H9 (cell line): ENCODE results near the gene PLPP2. TPM values are rescaled to one million over a fixed set of nuclear protein-coding genes. Genes with fewer than 3 reads are reported as not detected.

Source experiments
- DNase-seq: peaks from one replicate; pipeline ENCODE4 v3.0.0-alpha.2; 2017
- H2AFZ ChIP-seq: one replicate; pipeline ENCODE4 v1.6.1; 2013; ENCODE audit warnings: mild to moderate bottlenecking, low read length, control low read depth, moderate library complexity
- H2AK5ac ChIP-seq: 2 replicates; pipeline ENCODE4 v1.6.1; 2013; ENCODE audit warnings: low read length, control low read depth, mixed read lengths; ENCODE audit not compliant: insufficient read length
- H2BK120ac ChIP-seq: one replicate; pipeline ENCODE4 v1.6.1; 2013; ENCODE audit warnings: low read depth, mild to moderate bottlenecking, low read length, control low read depth, inconsistent platforms; ENCODE audit not compliant: poor library complexity, severe bottlenecking
- H2BK12ac ChIP-seq: 2 replicates; pipeline ENCODE4 v1.6.1; 2013; ENCODE audit warnings: low read length, control low read depth, mixed read lengths, low read depth; ENCODE audit not compliant: insufficient read length
- H2BK15ac ChIP-seq: 2 replicates; pipeline ENCODE4 v1.6.1; 2013; ENCODE audit warnings: low read depth, low read length, control low read depth
- H2BK20ac ChIP-seq: one replicate; pipeline ENCODE4 v1.6.1; 2013; ENCODE audit warnings: low read depth, mild to moderate bottlenecking, low read length, control low read depth, inconsistent platforms; ENCODE audit not compliant: poor library complexity, severe bottlenecking
- H2BK5ac ChIP-seq: 2 replicates; pipeline ENCODE4 v1.6.1; 2013; ENCODE audit warnings: low read length, control low read depth, mixed read lengths; ENCODE audit not compliant: insufficient read length
- H3K14ac ChIP-seq: 2 replicates; pipeline ENCODE4 v1.6.1; 2013; ENCODE audit warnings: low read length, control low read depth; ENCODE audit not compliant: insufficient read depth
- H3K18ac ChIP-seq: 2 replicates; pipeline ENCODE4 v1.6.1; 2013; ENCODE audit warnings: low read depth, mild to moderate bottlenecking, mixed read lengths, low read length, control low read depth; ENCODE audit not compliant: insufficient read length
- H3K23ac ChIP-seq: 2 replicates; pipeline ENCODE4 v1.6.1; 2013; ENCODE audit warnings: low read length, control low read depth, mixed read lengths, low read depth; ENCODE audit not compliant: insufficient read length
- H3K23me2 ChIP-seq: 2 replicates; pipeline ENCODE4 v1.6.1; 2013; ENCODE audit warnings: low read depth, mild to moderate bottlenecking, mixed read lengths, low read length, control low read depth; ENCODE audit not compliant: insufficient read length, poor library complexity, severe bottlenecking
- H3K27ac ChIP-seq: 2 replicates; pipeline ENCODE4 v1.5.1; 2013; ENCODE audit warnings: low read length, control low read depth, mixed read lengths, low read depth; ENCODE audit not compliant: insufficient read length
- H3K27me3 ChIP-seq: 2 replicates; pipeline ENCODE4 v1.6.1; 2013; ENCODE audit warnings: low read length, control low read depth, inconsistent platforms; ENCODE audit not compliant: insufficient read depth
- H3K4ac ChIP-seq: 2 replicates; pipeline ENCODE4 v1.6.1; 2013; ENCODE audit warnings: low read depth, mild to moderate bottlenecking, control low read depth, inconsistent platforms, low read length, moderate library complexity
- H3K4me1 ChIP-seq: 2 replicates; pipeline ENCODE4 v1.6.1; 2013; ENCODE audit warnings: low read length, control low read depth, inconsistent platforms; ENCODE audit not compliant: insufficient read depth
- H3K4me2 ChIP-seq: 2 replicates; pipeline ENCODE4 v1.6.1; 2013; ENCODE audit warnings: low read length, control low read depth, mixed read lengths; ENCODE audit not compliant: insufficient read length, insufficient read depth
- H3K56ac ChIP-seq: 2 replicates; pipeline ENCODE4 v1.6.1; 2013; ENCODE audit warnings: low read depth, mild to moderate bottlenecking, mixed read lengths, low read length, control low read depth; ENCODE audit not compliant: insufficient read length
- H3K79me1 ChIP-seq: 2 replicates; pipeline ENCODE4 v1.6.1; 2013; ENCODE audit warnings: low read depth, mild to moderate bottlenecking, moderate library complexity, low read length, control low read depth, inconsistent platforms; ENCODE audit not compliant: insufficient read depth, poor library complexity, severe bottlenecking
- H3K79me2 ChIP-seq: 2 replicates; pipeline ENCODE4 v1.6.1; 2013; ENCODE audit warnings: low read length, control low read depth, inconsistent platforms; ENCODE audit not compliant: insufficient read depth
- H3K9ac ChIP-seq: 2 replicates; pipeline ENCODE4 v1.6.1; 2013; ENCODE audit warnings: low read length, control low read depth, mixed read lengths; ENCODE audit not compliant: insufficient read length; ENCODE audit errors: extremely low read depth
- H3K9me3 ChIP-seq: one replicate; pipeline ENCODE4 v1.6.1; 2013; ENCODE audit warnings: low read depth, low read length, inconsistent platforms; ENCODE audit not compliant: control insufficient read depth
- H3T11ph ChIP-seq: one replicate; pipeline ENCODE4 v1.6.1; 2013; ENCODE audit warnings: mild to moderate bottlenecking, low read length, control low read depth, inconsistent platforms
- H4K20me1 ChIP-seq: one replicate; pipeline ENCODE4 v1.6.1; 2013; ENCODE audit not compliant: control insufficient read depth, insufficient read length, insufficient read depth
- H4K5ac ChIP-seq: 2 replicates; pipeline ENCODE4 v1.6.1; 2013; ENCODE audit warnings: low read depth, mild to moderate bottlenecking, mixed read lengths, low read length, control low read depth; ENCODE audit not compliant: insufficient read length
- H4K8ac ChIP-seq: replicated peaks from 2 replicates; pipeline ENCODE4 v1.6.1; 2013; ENCODE audit warnings: low read length, control low read depth, mixed read lengths, low read depth; ENCODE audit not compliant: insufficient read length
- H4K91ac ChIP-seq: 2 replicates; pipeline ENCODE4 v1.6.1; 2013; ENCODE audit warnings: low read depth, mild to moderate bottlenecking, moderate library complexity, mixed read lengths, low read length, control low read depth; ENCODE audit not compliant: insufficient read length
- H3K27ac Mint-ChIP-seq, 3 experiments: 2 replicates in 2 of 3; 3 replicates in 1 of 3; pipeline ENCODE4 v1.8.0; 2020 to 2021; ENCODE audit warnings: mixed read lengths in 3 of 3, mild to moderate bottlenecking in 1 of 3, moderate library complexity in 1 of 3
- H3K27me3 Mint-ChIP-seq: 2 replicates; pipeline ENCODE4 v1.8.0; 2021; ENCODE audit warnings: low read depth, mild to moderate bottlenecking, moderate library complexity, mixed read lengths
- H3K36me3 Mint-ChIP-seq, 3 experiments: 2 replicates in 2 of 3; 3 replicates in 1 of 3; pipeline ENCODE4 v1.8.0; 2020 to 2021; ENCODE audit warnings: low read depth in 3 of 3, mixed read lengths in 3 of 3; ENCODE audit not compliant: insufficient read depth in 1 of 3
- H3K4me1 Mint-ChIP-seq, 2 experiments: 2 replicates each; pipeline ENCODE4 v1.8.0; 2020; ENCODE audit warnings: mixed read lengths in 2 of 2
- H3K4me3 Mint-ChIP-seq, 2 experiments: 2 replicates in 1 of 2; 3 replicates in 1 of 2; pipeline ENCODE4 v1.8.0; 2020 to 2021; ENCODE audit warnings: mild to moderate bottlenecking in 2 of 2, mixed read lengths in 2 of 2, moderate library complexity in 1 of 2
- H3K9me3 Mint-ChIP-seq, 2 experiments: 2 replicates in 1 of 2; 3 replicates in 1 of 2; pipeline ENCODE4 v1.8.0; 2020; ENCODE audit warnings: mild to moderate bottlenecking in 2 of 2, mixed read lengths in 2 of 2, moderate library complexity in 1 of 2
- WGBS: extraction: QIAGEN DNeasy Blood & Tissue Kit; methylation state at CpG from one replicate; pipeline ENCODE4 v1.1.7; 2013; ENCODE audit warnings: missing lambda C conversion rate, low lambda C conversion rate, mixed read lengths; ENCODE audit not compliant: insufficient read length; ENCODE audit errors: extremely low coverage; 5-methylcytosine and 5-hydroxymethylcytosine counted together
- total RNA-seq: library from RNA; stranded (reverse); gene quantifications from 2 replicates; pipeline ENCODE4 v1.2.1, GENCODE V29; 2021
- TF ChIP-seq, protein P1 (sequence below): fragments of 200-600 bp; sonication (generic); conservative IDR thresholded peaks from 3 replicates; pipeline ENCODE4 v1.8.0; 2021; ENCODE audit warnings: antibody characterized with exemption, mild to moderate bottlenecking

Gene PLPP2
- total RNA-seq, 1 experiment from 2014 or later, result 143 TPM

DNA sequence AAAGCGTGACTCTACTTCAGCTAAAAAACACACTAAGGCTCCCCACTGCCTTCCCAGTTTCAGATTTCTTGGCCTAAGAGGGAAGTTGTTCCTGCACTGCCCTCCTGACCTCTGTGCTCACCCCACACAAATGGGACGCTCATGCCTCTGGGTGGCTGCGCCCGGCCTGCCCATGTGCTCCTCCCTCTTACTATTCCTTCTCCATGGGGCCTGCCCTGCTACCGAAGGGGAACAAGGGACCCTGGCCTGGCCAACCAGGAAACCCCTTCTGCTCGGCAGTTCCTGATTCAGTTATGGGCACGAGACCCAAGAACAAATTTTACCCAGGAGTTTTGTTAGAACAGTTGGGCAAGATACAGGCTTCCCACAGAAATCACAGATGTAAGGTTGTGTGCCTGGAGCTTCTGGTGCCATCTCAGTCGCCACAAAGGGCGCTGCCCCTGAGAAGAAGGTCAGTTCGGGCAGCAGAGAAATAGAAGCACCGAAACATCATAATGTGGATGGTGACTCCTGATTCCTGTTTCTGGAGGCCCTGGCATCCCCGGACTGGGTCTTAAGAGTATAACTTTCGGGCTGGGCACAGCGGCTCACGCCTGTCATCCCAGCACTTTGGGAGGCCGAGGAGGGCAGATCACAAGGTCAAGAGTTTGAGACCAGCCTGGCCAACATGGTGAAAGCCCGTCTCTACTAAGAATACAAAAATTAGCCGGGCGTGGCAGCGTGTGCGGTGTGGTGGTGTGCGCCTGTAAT is 5.4 kb upstream of the PLPP2 start:
- Mint-ChIP-seq H3K27ac (peak overlapping the region in 1 of 3 experiments; percentile 84; a peak in 3 of 7 replicates), H3K36me3 (peaks cover 0 to 2% (median 0%) of the 10 kb centered on the region in 3 experiments; a peak in 2 of 7 replicates), H3K27me3 (peaks cover 29% of the 10 kb centered on the region)

More for the DNA sequence above, 5.4 kb upstream of the PLPP2 start:
- TF ChIP-seq, protein P1, sequence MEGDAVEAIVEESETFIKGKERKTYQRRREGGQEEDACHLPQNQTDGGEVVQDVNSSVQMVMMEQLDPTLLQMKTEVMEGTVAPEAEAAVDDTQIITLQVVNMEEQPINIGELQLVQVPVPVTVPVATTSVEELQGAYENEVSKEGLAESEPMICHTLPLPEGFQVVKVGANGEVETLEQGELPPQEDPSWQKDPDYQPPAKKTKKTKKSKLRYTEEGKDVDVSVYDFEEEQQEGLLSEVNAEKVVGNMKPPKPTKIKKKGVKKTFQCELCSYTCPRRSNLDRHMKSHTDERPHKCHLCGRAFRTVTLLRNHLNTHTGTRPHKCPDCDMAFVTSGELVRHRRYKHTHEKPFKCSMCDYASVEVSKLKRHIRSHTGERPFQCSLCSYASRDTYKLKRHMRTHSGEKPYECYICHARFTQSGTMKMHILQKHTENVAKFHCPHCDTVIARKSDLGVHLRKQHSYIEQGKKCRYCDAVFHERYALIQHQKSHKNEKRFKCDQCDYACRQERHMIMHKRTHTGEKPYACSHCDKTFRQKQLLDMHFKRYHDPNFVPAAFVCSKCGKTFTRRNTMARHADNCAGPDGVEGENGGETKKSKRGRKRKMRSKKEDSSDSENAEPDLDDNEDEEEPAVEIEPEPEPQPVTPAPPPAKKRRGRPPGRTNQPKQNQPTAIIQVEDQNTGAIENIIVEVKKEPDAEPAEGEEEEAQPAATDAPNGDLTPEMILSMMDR, result no peak
- H2AFZ ChIP-seq, result no peak overlapping the region
- H3K4ac ChIP-seq, result no peak overlapping the region
- no peaks in the 10 kb centered on the region for H3K79me2 ChIP-seq
- no peak overlapping the region for H2BK12ac ChIP-seq
- no peak overlapping the region for H3K9ac ChIP-seq
- no peak overlapping the region for H3K23ac ChIP-seq
- DNase-seq, result no peak
- H3K14ac ChIP-seq, result no peak overlapping the region
- no peak overlapping the region for H3K27ac ChIP-seq
- no peaks in the 10 kb centered on the region for H3K79me1 ChIP-seq
- no peak overlapping the region for H3K4me2 ChIP-seq
- peaks cover 6% of the 10 kb centered on the region in 2 experiments; a peak in 4 of 5 replicates for H3K9me3 Mint-ChIP-seq
- peaks cover 9% of the 10 kb centered on the region for H3K23me2 ChIP-seq
- H2BK20ac ChIP-seq, result no peak overlapping the region
- H3K4me1 Mint-ChIP-seq, result peaks cover 25 to 27% of the 10 kb centered on the region in 2 experiments
- peaks cover 2% of the 10 kb centered on the region for H3K4me1 ChIP-seq
- no peak overlapping the region for H2AK5ac ChIP-seq
- no peaks in the 10 kb centered on the region; the same call in 1 of the 2 replicates for H3K27me3 ChIP-seq
- no peak overlapping the region for H3K18ac ChIP-seq
- no peaks in the 10 kb centered on the region for H4K20me1 ChIP-seq
- no peak overlapping the region for H3K4me3 Mint-ChIP-seq
- no peak overlapping the region for H3K56ac ChIP-seq
- H4K8ac ChIP-seq, result no peak overlapping the region
- no peak overlapping the region for H2BK5ac ChIP-seq
- H3K9me3 ChIP-seq, result no peaks in the 10 kb centered on the region
- no peak overlapping the region for H2BK120ac ChIP-seq
- WGBS, result no CpG with 5 or more reads among the region's 22 CpGs
- no peak overlapping the region for H4K5ac ChIP-seq
- no peak overlapping the region for H3T11ph ChIP-seq
- no peak overlapping the region for H4K91ac ChIP-seq
- H2BK15ac ChIP-seq, result no peak overlapping the region
